ENCODE measurements around the gene TEKT3. TPM values are rescaled to one million over a fixed set of nuclear protein-coding genes. Genes with fewer than 3 reads are reported as not detected.

The TEKT3 gene
- total RNA-seq, 1 donor: not detected

GRCh38 chr17:15291674-15292361 is 49.6 kb downstream of the TEKT3 start:
- Histone ChIP-seq H3K4me3 (ENCODE audit: low read length) (no peak overlapping the region), H3K27me3 (ENCODE audit: insufficient read depth, low read length) (no peaks in the 10 kb centered on the region), H3K9me3 (ENCODE audit: low read depth, low read length) (no peaks in the 10 kb centered on the region), H3K4me1 (ENCODE audit: insufficient read depth, low read length) (no peaks in the 10 kb centered on the region)

- no peaks in the 10 kb centered on the region for H3K4me1 ChIP-seq (ENCODE audit: insufficient read depth, low read length)
- H3K4me3 ChIP-seq (ENCODE audit: low read length): no peak overlapping the region
- H3K27me3 ChIP-seq (ENCODE audit: insufficient read depth, low read length): no peaks in the 10 kb centered on the region
- H3K9me3 ChIP-seq (ENCODE audit: low read depth, low read length): no peaks in the 10 kb centered on the region
Observed at GRCh38 chr17:15290605-15291004, 50.8 kb downstream of the TEKT3 start.

- no peaks in the 10 kb centered on the region for H3K9me3 ChIP-seq (ENCODE audit: low read depth, low read length)
- no peak overlapping the region for H3K4me3 ChIP-seq (ENCODE audit: low read length)
- H3K27me3 ChIP-seq (ENCODE audit: insufficient read depth, low read length): peaks cover 3% of the 10 kb centered on the region
- H3K4me1 ChIP-seq (ENCODE audit: insufficient read depth, low read length): no peaks in the 10 kb centered on the region
Observed at GRCh38 chr17:15289285-15290183, 51.9 kb downstream of the TEKT3 start.

GRCh38 chr17:15288859-15289258 is 52.5 kb downstream of the TEKT3 start:
- Histone ChIP-seq H3K4me1 (ENCODE audit: insufficient read depth, low read length) (no peaks in the 10 kb centered on the region), H3K4me3 (ENCODE audit: low read length) (no peak overlapping the region), H3K27me3 (ENCODE audit: insufficient read depth, low read length) (peaks cover 4% of the 10 kb centered on the region), H3K9me3 (ENCODE audit: low read depth, low read length) (no peaks in the 10 kb centered on the region)

GRCh38 chr17:15287538-15288267 is 53.7 kb downstream of the TEKT3 start:
- H3K9me3 ChIP-seq (ENCODE audit: low read depth, low read length): no peaks in the 10 kb centered on the region
- peaks cover 4% of the 10 kb centered on the region for H3K27me3 ChIP-seq (ENCODE audit: insufficient read depth, low read length)
- H3K4me1 ChIP-seq (ENCODE audit: insufficient read depth, low read length): no peaks in the 10 kb centered on the region

GRCh38 chr17:15285466-15285865 is 55.9 kb downstream of the TEKT3 start:
- no peaks in the 10 kb centered on the region for H3K9me3 ChIP-seq (ENCODE audit: low read depth, low read length)
- H3K4me1 ChIP-seq (ENCODE audit: insufficient read depth, low read length): no peaks in the 10 kb centered on the region
- H3K27me3 ChIP-seq (ENCODE audit: insufficient read depth, low read length): peaks cover 4% of the 10 kb centered on the region
- no peak overlapping the region for H3K4me3 ChIP-seq (ENCODE audit: low read length)

More at GRCh38 chr17:15287538-15288267, 53.7 kb downstream of the TEKT3 start:
- no peak overlapping the region for H3K4me3 ChIP-seq (ENCODE audit: low read length)

- no peaks in the 10 kb centered on the region for H3K4me1 ChIP-seq (ENCODE audit: insufficient read depth, low read length)
- H3K9me3 ChIP-seq (ENCODE audit: low read depth, low read length): no peaks in the 10 kb centered on the region
- peaks cover 7% of the 10 kb centered on the region for H3K27me3 ChIP-seq (ENCODE audit: insufficient read depth, low read length)
- no peak overlapping the region for H3K4me3 ChIP-seq (ENCODE audit: low read length)
Observed at GRCh38 chr17:15284537-15284936, 56.9 kb downstream of the TEKT3 start.

- Histone ChIP-seq H3K4me3 (ENCODE audit: low read length) (no peak overlapping the region), H3K4me1 (ENCODE audit: insufficient read depth, low read length) (no peaks in the 10 kb centered on the region), H3K9me3 (ENCODE audit: low read depth, low read length) (no peaks in the 10 kb centered on the region), H3K27me3 (ENCODE audit: insufficient read depth, low read length) (peaks cover 9% of the 10 kb centered on the region)
Observed at GRCh38 chr17:15284107-15284506, 57.3 kb downstream of the TEKT3 start.

GRCh38 chr17:15281909-15282308 is 59.5 kb downstream of the TEKT3 start:
- Histone ChIP-seq H3K27me3 (ENCODE audit: insufficient read depth, low read length) (peaks cover 9% of the 10 kb centered on the region), H3K9me3 (ENCODE audit: low read depth, low read length) (no peaks in the 10 kb centered on the region), H3K4me1 (ENCODE audit: insufficient read depth, low read length) (no peaks in the 10 kb centered on the region), H3K4me3 (ENCODE audit: low read length) (no peak overlapping the region)

- Histone ChIP-seq H3K9me3 (ENCODE audit: low read depth, low read length) (no peaks in the 10 kb centered on the region), H3K4me1 (ENCODE audit: insufficient read depth, low read length) (no peaks in the 10 kb centered on the region), H3K4me3 (ENCODE audit: low read length) (no peak overlapping the region), H3K27me3 (ENCODE audit: insufficient read depth, low read length) (peaks cover 4% of the 10 kb centered on the region)
Observed at GRCh38 chr17:15278924-15279477, 62.4 kb downstream of the TEKT3 start.

- H3K4me1 ChIP-seq (ENCODE audit: insufficient read depth, low read length): no peaks in the 10 kb centered on the region
- peaks cover 4% of the 10 kb centered on the region for H3K27me3 ChIP-seq (ENCODE audit: insufficient read depth, low read length)
- no peak overlapping the region for H3K4me3 ChIP-seq (ENCODE audit: low read length)
- no peaks in the 10 kb centered on the region for H3K9me3 ChIP-seq (ENCODE audit: low read depth, low read length)
Observed at GRCh38 chr17:15278380-15278779, 63.0 kb downstream of the TEKT3 start.

GRCh38 chr17:15274017-15274416 is 67.4 kb downstream of the TEKT3 start:
- Histone ChIP-seq H3K4me3 (ENCODE audit: low read length) (no peak overlapping the region), H3K9me3 (ENCODE audit: low read depth, low read length) (no peaks in the 10 kb centered on the region), H3K27me3 (ENCODE audit: insufficient read depth, low read length) (no peaks in the 10 kb centered on the region), H3K4me1 (ENCODE audit: insufficient read depth, low read length) (no peaks in the 10 kb centered on the region)

GRCh38 chr17:15273141-15273793 is 68.1 kb downstream of the TEKT3 start:
- no peaks in the 10 kb centered on the region for H3K4me1 ChIP-seq (ENCODE audit: insufficient read depth, low read length)
- H3K4me3 ChIP-seq (ENCODE audit: low read length): no peak overlapping the region
- H3K27me3 ChIP-seq (ENCODE audit: insufficient read depth, low read length): no peaks in the 10 kb centered on the region
- H3K9me3 ChIP-seq (ENCODE audit: low read depth, low read length): no peaks in the 10 kb centered on the region

- Histone ChIP-seq H3K9me3 (ENCODE audit: low read depth, low read length) (no peaks in the 10 kb centered on the region), H3K4me1 (ENCODE audit: insufficient read depth, low read length) (no peaks in the 10 kb centered on the region), H3K4me3 (ENCODE audit: low read length) (no peak overlapping the region), H3K27me3 (ENCODE audit: insufficient read depth, low read length) (no peaks in the 10 kb centered on the region)
Observed at GRCh38 chr17:15271741-15272140, 69.7 kb downstream of the TEKT3 start.

Measured in mononuclear cell (primary cell).